Prostate gland (tissue), 2 donors: ENCODE data around the gene CLEC16A.

Experiments
- POLR2A ChIP-seq: fragments of 450-650 bp; IDR thresholded peaks from one replicate; pipeline ENCODE4 v1.6.1; 2016; ENCODE audit warnings: antibody characterized with exemption, mild to moderate bottlenecking
- TF ChIP-seq, protein P1 (sequence below), 4 experiments: fragments of 200-600 bp in 2 of 4; fragments of 450-650 bp in 2 of 4; sonication (generic) in 2 of 4; IDR thresholded peaks; 1 replicate in 3 of 4; 2 replicates in 1 of 4; pipeline ENCODE4 v1.5.1; 2016 to 2019; ENCODE audit warnings: antibody characterized with exemption in 4 of 4, mild to moderate bottlenecking in 2 of 4, moderate library complexity in 2 of 4

DNA sequence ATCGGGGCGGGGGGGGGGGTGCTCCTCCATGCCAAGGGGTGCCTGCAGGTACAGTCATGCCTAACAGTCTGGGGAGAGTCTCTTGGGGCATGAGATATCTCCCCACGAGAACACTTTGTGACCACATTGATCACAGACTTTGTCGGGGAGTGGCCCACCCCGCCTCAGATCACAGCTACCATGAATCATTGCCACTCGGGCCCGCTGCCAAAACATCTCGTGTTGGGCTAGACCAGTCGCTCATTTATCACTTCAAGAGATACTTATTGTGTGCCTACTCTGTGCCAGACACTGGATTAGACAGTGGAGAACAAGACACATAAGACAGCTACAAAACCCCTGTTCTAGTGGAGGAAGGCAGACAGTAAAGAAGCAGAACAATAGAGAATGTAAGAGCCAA, 72.6 kb downstream of the CLEC16A start:
- TF ChIP-seq, protein P1, sequence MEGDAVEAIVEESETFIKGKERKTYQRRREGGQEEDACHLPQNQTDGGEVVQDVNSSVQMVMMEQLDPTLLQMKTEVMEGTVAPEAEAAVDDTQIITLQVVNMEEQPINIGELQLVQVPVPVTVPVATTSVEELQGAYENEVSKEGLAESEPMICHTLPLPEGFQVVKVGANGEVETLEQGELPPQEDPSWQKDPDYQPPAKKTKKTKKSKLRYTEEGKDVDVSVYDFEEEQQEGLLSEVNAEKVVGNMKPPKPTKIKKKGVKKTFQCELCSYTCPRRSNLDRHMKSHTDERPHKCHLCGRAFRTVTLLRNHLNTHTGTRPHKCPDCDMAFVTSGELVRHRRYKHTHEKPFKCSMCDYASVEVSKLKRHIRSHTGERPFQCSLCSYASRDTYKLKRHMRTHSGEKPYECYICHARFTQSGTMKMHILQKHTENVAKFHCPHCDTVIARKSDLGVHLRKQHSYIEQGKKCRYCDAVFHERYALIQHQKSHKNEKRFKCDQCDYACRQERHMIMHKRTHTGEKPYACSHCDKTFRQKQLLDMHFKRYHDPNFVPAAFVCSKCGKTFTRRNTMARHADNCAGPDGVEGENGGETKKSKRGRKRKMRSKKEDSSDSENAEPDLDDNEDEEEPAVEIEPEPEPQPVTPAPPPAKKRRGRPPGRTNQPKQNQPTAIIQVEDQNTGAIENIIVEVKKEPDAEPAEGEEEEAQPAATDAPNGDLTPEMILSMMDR (IDR thresholded peaks at IDR 0.05) = no peak
- TF ChIP-seq POLR2A = no peak
